GM13977 (cell line): ENCODE data around the gene RAPGEF2.

Experiments used
- DNase-seq: peaks from one replicate; pipeline ENCODE4 v3.0.0; 2012; ENCODE audit warnings: low spot score
- in situ Hi-C: fragments of 300-500 bp; cut with MboI; formaldehyde crosslinking; loops from one replicate; pipeline ENCODE4 v1.12.0; 2022; ENCODE audit warnings: low sequenced_read_pairs, low pct_unique_long_range_greater_than_20kb, mixed read lengths, inconsistent platforms; ENCODE audit not compliant: unreplicated experiment
- TF ChIP-seq, protein P1 (sequence below): IDR thresholded peaks from 2 replicates; pipeline ENCODE4 v1.5.1; 2012; ENCODE audit warnings: mild to moderate bottlenecking, control low read depth; ENCODE audit not compliant: insufficient read depth; ENCODE audit errors: extremely low read depth, missing control alignments

RAPGEF2 gene

DNA sequence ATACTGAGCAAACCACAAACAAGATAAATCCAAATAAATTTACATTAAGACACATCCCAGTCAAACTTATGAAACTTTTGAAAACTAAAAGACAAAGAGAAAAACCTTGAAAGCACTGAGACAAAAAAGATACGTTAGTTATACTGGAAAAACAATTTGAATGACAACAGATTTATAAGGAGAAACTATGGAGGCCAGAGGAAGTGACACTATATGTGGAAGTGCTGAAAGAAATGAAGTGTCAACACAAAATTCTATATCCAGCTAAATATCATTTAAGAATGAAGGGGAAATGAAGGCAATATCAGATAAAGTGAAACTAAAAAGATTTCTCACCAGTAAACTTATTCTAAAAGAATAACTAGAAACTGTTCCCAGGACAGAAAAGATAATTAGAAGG, 283.7 kb downstream of the RAPGEF2 start:
- DNase-seq: no peak
- TF ChIP-seq, protein P1, sequence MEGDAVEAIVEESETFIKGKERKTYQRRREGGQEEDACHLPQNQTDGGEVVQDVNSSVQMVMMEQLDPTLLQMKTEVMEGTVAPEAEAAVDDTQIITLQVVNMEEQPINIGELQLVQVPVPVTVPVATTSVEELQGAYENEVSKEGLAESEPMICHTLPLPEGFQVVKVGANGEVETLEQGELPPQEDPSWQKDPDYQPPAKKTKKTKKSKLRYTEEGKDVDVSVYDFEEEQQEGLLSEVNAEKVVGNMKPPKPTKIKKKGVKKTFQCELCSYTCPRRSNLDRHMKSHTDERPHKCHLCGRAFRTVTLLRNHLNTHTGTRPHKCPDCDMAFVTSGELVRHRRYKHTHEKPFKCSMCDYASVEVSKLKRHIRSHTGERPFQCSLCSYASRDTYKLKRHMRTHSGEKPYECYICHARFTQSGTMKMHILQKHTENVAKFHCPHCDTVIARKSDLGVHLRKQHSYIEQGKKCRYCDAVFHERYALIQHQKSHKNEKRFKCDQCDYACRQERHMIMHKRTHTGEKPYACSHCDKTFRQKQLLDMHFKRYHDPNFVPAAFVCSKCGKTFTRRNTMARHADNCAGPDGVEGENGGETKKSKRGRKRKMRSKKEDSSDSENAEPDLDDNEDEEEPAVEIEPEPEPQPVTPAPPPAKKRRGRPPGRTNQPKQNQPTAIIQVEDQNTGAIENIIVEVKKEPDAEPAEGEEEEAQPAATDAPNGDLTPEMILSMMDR: no peak
- in situ Hi-C loops: no loop called here

DNA sequence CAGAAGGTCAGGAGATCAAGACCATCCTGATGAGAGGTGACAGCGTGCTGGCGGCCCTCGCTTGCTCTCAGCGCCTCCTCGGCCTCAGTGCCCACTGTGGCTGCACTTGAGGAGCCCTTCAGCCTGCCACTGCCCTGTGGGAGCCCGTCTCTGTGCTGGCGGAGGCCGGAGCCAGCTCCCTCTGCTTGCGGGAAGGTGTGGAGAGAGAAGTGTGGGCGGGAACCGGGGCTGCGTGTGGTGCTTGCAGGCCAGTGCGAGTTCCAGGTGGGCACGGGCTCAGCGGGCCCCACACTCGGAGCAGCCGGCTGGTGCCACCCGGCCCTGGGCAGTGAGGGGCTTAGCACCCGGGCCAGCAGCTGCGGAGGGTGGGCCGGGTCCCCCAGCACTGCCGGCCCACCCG, 286.9 kb downstream of the RAPGEF2 start:
- TF ChIP-seq, protein P1: no peak
- in situ Hi-C loops: no loop called here

DNA sequence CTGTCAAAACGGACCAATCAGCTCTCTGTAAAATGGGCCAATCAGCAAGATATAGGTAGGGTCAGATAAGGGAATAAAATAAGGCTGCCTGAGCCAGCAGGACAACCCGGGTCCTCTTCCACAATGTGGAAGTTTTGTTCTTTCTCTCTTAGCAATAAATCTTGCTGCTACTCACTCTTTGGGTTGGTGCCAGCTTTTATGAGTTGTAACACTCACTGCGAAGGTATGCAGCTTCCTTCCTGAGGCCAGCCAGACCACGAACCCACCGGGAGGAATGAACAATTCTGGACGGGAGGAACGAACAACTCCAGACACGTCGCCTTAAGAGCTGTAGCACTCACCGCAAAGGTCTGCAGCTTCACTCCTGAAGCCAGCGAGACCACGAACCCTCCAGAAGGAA, 287.8 kb downstream of the RAPGEF2 start:
- DNase-seq: no peak
- TF ChIP-seq, protein P1: no peak
- in situ Hi-C loops: no loop called here

More for the DNA sequence above, 286.9 kb downstream of the RAPGEF2 start:
- DNase-seq: no peak

DNA sequence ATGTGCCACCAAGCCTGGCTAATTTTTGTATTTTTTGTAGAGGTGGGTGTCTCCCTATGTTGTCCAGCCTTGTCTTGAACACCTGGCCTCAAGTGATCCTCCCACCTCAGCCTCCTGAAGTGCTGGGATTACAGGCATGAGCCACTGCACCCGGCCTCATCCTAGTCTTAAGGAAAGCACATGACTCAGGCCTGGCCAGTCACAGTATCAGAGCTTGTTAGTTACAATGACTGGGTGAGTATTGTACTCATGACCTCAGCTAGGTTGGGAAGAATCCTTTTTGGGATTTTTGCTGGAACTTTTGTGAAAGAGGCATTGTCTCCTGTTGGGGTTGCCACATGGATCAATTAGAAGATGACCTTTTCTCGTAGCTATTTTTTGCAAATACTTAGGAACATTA, 292.8 kb downstream of the RAPGEF2 start:
- in situ Hi-C loops: no loop called here
- no peak for DNase-seq
- TF ChIP-seq, protein P1: no peak

DNA sequence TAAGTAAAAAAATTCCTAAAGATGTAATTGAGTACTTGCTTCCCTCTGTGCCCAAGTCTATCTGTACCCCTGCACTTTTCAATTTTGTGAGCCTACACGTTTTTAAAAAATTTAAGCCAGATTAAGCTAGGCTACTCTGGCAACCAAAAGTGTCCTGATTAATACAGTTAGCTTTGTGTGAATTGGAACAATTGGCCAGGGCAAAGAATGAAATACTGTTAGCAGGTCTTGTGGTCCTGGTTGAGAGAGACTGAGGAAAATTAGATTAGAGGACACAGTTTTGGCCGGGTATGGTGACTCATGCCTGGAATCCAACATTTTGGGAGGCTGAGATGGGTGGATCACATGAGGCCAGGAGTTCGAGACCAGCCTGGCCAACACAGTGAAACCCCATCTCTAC, 293.3 kb downstream of the RAPGEF2 start:
- TF ChIP-seq, protein P1: no peak
- no peak for DNase-seq
- in situ Hi-C loops: no loop called here

DNA sequence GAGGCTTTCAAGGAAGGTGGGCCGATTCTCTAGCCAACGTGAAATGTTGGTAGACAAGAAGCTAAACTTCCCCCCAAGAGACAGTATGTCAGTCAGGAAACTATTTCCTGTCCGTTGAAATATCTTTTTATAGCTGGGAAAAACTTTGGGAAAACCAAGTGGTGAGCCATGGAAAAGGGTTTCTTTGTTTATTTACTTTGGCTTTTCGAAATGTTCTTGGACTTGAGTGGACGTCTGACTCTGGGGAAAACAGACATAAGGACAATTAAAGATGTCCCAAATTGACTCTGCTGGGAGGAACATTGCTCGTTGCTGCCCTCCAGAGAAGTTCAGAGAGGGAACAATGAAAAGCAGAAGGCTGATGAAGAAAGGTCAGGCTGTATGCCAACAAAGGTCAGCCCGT, 295.4 kb downstream of the RAPGEF2 start:
- in situ Hi-C loops: no loop called here

More for the DNA sequence above, 295.4 kb downstream of the RAPGEF2 start:
- TF ChIP-seq, protein P1: no peak
- no peak for DNase-seq
